GM19452 (cell line): ENCODE results near the gene DPCD.
"Not testable (repeated sequence)": the region's sequence is repeated elsewhere in the genome, so short reads cannot be mapped to it uniquely, and the experiment has no call there.

ENCODE experiments used
- ATAC-seq: cut with Tn5 transposase; IDR thresholded peaks from one replicate; pipeline ENCODE4 v1.9.1; 2021; ENCODE audit not compliant: unreplicated experiment

DPCD gene

GRCh38 chr10:101580486-101581399 is 7.4 kb upstream of the DPCD start:
- ATAC-seq = no peak

GRCh38 chr10:101585841-101586240 is 2.3 kb upstream of the DPCD start:
- no peak for ATAC-seq

- ATAC-seq = no peak
Observed at GRCh38 chr10:101588879-101589278, 758 bp downstream of the DPCD start.

- ATAC-seq = not testable (repeated sequence)
Observed at GRCh38 chr10:101593331-101593730, 5.2 kb downstream of the DPCD start.

- no peak for ATAC-seq
Observed at GRCh38 chr10:101595591-101596433, 7.7 kb downstream of the DPCD start.

- no peak for ATAC-seq
Observed at GRCh38 chr10:101597091-101597900, 9.2 kb downstream of the DPCD start.

- ATAC-seq = no peak
Observed at GRCh38 chr10:101601541-101601940, 13.4 kb downstream of the DPCD start.

- no peak for ATAC-seq
Observed at GRCh38 chr10:101602761-101603398, 14.8 kb downstream of the DPCD start.

- ATAC-seq = no peak
Observed at GRCh38 chr10:101607124-101607523, 19.0 kb downstream of the DPCD start.

- no peak for ATAC-seq
Observed at GRCh38 chr10:101609481-101609880, 21.4 kb downstream of the DPCD start.

- ATAC-seq = no peak
Observed at GRCh38 chr10:101611096-101611905, 23.2 kb downstream of the DPCD start.

- no peak for ATAC-seq
Observed at GRCh38 chr10:101612086-101612485, 24.0 kb downstream of the DPCD start.

GRCh38 chr10:101612872-101613271 is 24.8 kb downstream of the DPCD start:
- no peak for ATAC-seq

GRCh38 chr10:101613646-101614045 is 25.5 kb downstream of the DPCD start:
- ATAC-seq = no peak

- no peak for ATAC-seq
Observed at GRCh38 chr10:101614663-101615524, 26.8 kb downstream of the DPCD start.

GRCh38 chr10:101615525-101616116 is 27.5 kb downstream of the DPCD start:
- ATAC-seq = no peak

GRCh38 chr10:101616415-101617101 is 28.4 kb downstream of the DPCD start:
- no peak for ATAC-seq
